HG03521 (cell line): Measurements from ENCODE around the gene PPP2R2C.

Experiments used
- ATAC-seq: cut with Tn5 transposase; IDR thresholded peaks from one replicate; pipeline ENCODE4 v1.9.1; 2021; ENCODE audit warnings: mild to moderate bottlenecking, moderate library complexity; ENCODE audit not compliant: unreplicated experiment

PPP2R2C gene

GRCh38 chr4:6449746-6450369 lies 22.6 kb downstream of the PPP2R2C start:
- no peak for ATAC-seq

- no peak for ATAC-seq
Measured at GRCh38 chr4:6449335-6449734, 23.1 kb downstream of the PPP2R2C start.

- ATAC-seq: no peak
Measured at GRCh38 chr4:6448476-6449170, 23.8 kb downstream of the PPP2R2C start.

GRCh38 chr4:6447672-6448171 lies 24.7 kb downstream of the PPP2R2C start:
- ATAC-seq: no peak

GRCh38 chr4:6446538-6447451 lies 25.6 kb downstream of the PPP2R2C start:
- no peak for ATAC-seq

- no peak for ATAC-seq
Measured at GRCh38 chr4:6446130-6446482, 26.3 kb downstream of the PPP2R2C start.

- no peak for ATAC-seq
Measured at GRCh38 chr4:6445403-6446129, 26.8 kb downstream of the PPP2R2C start.

- ATAC-seq: no peak
Measured at GRCh38 chr4:6444582-6444981, 27.8 kb downstream of the PPP2R2C start.

GRCh38 chr4:6443035-6444023 lies 29.1 kb downstream of the PPP2R2C start:
- no peak for ATAC-seq

GRCh38 chr4:6442555-6442954 lies 29.9 kb downstream of the PPP2R2C start:
- no peak for ATAC-seq

GRCh38 chr4:6441758-6442157 lies 30.7 kb downstream of the PPP2R2C start:
- no peak for ATAC-seq

- no peak for ATAC-seq
Measured at GRCh38 chr4:6441202-6441582, 31.2 kb downstream of the PPP2R2C start.

- no peak for ATAC-seq
Measured at GRCh38 chr4:6440506-6441201, 31.8 kb downstream of the PPP2R2C start.

- no peak for ATAC-seq
Measured at GRCh38 chr4:6439120-6439762, 33.2 kb downstream of the PPP2R2C start.

GRCh38 chr4:6437826-6438238 lies 34.6 kb downstream of the PPP2R2C start:
- ATAC-seq: no peak

GRCh38 chr4:6435010-6435409 lies 37.4 kb downstream of the PPP2R2C start:
- ATAC-seq: no peak

GRCh38 chr4:6430927-6431326 lies 41.5 kb downstream of the PPP2R2C start:
- no peak for ATAC-seq

- no peak for ATAC-seq
Measured at GRCh38 chr4:6427439-6428090, 44.8 kb downstream of the PPP2R2C start.
